Effector memory CD8-positive, alpha-beta T cell (primary cell): Measurements from ENCODE around the gene FXYD5.

Experiments used
- ATAC-seq: fragments of 150-1000 bp; cut with Tn5 transposase; replicated peaks from 2 replicates; pipeline ENCODE4 v1.10.0; 2021; ENCODE audit warnings: mild to moderate bottlenecking, moderate library complexity
- DNase-seq, 3 experiments: peaks; one replicate each; pipeline ENCODE4 v3.0.0; 2021
- H3K27ac Mint-ChIP-seq, 2 donors: one replicate each; pipeline ENCODE4 v1.8.0; 2022; ENCODE audit warnings: mild to moderate bottlenecking in 2 of 2, mixed read lengths in 2 of 2, moderate library complexity in 2 of 2
- H3K27me3 Mint-ChIP-seq, 2 donors: one replicate each; pipeline ENCODE4 v1.8.0; 2022; ENCODE audit warnings: mixed read lengths in 2 of 2
- H3K36me3 Mint-ChIP-seq: one replicate; pipeline ENCODE4 v1.8.0; 2022; ENCODE audit warnings: mild to moderate bottlenecking, moderate library complexity, mixed read lengths; ENCODE audit not compliant: insufficient read depth
- H3K4me1 Mint-ChIP-seq, 2 donors: one replicate each; pipeline ENCODE4 v1.8.0; 2022; ENCODE audit warnings: low read depth in 2 of 2, mixed read lengths in 2 of 2
- H3K4me3 Mint-ChIP-seq, 2 donors: one replicate each; pipeline ENCODE4 v1.8.0; 2022; ENCODE audit warnings: mild to moderate bottlenecking in 2 of 2, mixed read lengths in 2 of 2, moderate library complexity in 2 of 2
- H3K9me3 Mint-ChIP-seq, 2 donors: one replicate each; pipeline ENCODE4 v1.8.0; 2022; ENCODE audit warnings: mixed read lengths in 2 of 2
- total RNA-seq, 9 experiments: gene quantifications; one replicate each; lab custom pipeline; 2026; lab: John Stamatoyannopoulos, UW

Gene FXYD5
- 115 to 225 (median 148) reads per million in 9 experiments for total RNA-seq

- H3K9me3 Mint-ChIP-seq = no peaks in the 10 kb centered on the region
- ATAC-seq = peak; percentile 79
- H3K27ac Mint-ChIP-seq = peak within 1 kb of the TSS; percentile 98 to 99
- H3K27me3 Mint-ChIP-seq = no peaks in the 10 kb centered on the region
- peaks cover 35 to 49% of the 10 kb centered on the region in 2 donors for H3K4me1 Mint-ChIP-seq
- H3K36me3 Mint-ChIP-seq = peaks cover 50% of the 10 kb centered on the region
- peak; percentile 37 to 51 (median 46) for DNase-seq
- H3K4me3 Mint-ChIP-seq = peak within 1 kb of the TSS; percentile 99 to 100
Measured at GRCh38 chr19:35154525-35155406, at the start of gene FXYD5. Gene FXYD5, plus strand, starts transcription at chr19:35154735. Its CDS starts 816 bp downstream, at chr19:35155551.

DNA sequence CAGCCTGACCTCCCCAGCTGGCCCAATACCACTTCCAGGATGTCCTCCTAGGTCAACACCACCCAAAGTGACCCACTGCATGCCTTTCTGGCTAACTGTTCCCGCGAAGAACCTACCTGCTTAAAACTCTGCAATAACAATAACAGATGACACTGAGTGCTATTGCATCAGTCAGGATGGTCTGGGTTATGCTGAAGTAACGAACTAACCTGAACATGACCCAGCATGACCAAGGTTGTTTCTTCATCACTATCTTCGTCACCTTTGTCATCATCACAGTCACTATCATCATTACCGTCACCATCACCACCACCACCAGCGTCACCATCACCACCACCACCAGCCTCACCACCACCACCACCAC lies 49.5 kb upstream of the FXYD5 start:
- Mint-ChIP-seq H3K27me3 (no peaks in the 10 kb centered on the region), H3K9me3 (no peaks in the 10 kb centered on the region), H3K4me3 (no peak overlapping the region), H3K36me3 (no peaks in the 10 kb centered on the region), H3K4me1 (peaks cover 0 to 2% of the 10 kb centered on the region in 2 donors), H3K27ac (no peak overlapping the region)
- DNase-seq = no peak
- peak; percentile 8 for ATAC-seq

DNA sequence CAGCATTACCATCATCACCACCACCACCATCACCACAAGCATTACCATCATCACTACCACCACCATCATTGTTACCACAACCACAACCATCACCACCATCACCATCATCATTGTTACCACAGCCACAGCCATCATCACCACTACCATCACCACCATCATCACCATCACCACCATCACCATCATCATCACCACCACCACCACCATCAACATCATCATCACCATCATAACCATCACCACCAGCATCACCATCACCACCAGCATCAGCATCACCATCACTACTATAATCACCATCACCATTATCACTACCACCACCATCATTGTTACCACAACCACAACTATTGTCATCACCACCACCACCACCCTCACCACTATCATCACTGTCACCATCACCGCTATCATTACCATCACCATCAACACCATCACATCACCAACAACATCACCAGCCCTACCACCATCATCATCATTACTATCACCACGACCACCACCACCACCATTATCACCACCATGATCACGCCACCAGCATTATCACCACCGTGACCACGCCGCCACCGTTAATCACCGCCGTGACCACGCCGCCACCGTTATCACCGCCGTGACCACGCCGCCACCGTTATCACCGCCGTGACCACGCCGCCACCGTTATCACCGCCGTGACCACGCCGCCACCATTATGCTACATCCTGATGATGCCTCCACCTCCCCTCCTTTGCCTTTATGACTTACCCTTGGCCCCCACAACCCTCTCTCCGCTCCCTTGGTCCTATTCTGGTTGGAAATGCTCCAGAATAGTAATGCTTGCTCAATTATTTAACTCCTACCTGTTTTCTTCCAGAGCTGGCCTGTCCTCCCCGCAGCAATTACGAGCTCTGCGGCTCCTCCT lies 48.9 kb upstream of the FXYD5 start:
- DNase-seq = no peak
- Mint-ChIP-seq H3K27ac (no peak overlapping the region), H3K4me3 (no peak overlapping the region), H3K4me1 (peaks cover 0 to 2% of the 10 kb centered on the region in 2 donors), H3K36me3 (no peaks in the 10 kb centered on the region), H3K9me3 (no peaks in the 10 kb centered on the region), H3K27me3 (peaks cover 0 to 2% of the 10 kb centered on the region in 2 donors)
- ATAC-seq = peak; percentile 49

- no peaks in the 10 kb centered on the region for H3K36me3 Mint-ChIP-seq
- peaks cover 0 to 6% of the 10 kb centered on the region in 2 donors for H3K27me3 Mint-ChIP-seq
- ATAC-seq = no peak
- H3K27ac Mint-ChIP-seq = no peak overlapping the region
- peaks cover 0 to 2% of the 10 kb centered on the region in 2 donors for H3K4me1 Mint-ChIP-seq
- H3K9me3 Mint-ChIP-seq = no peaks in the 10 kb centered on the region
- no peak overlapping the region for H3K4me3 Mint-ChIP-seq
- DNase-seq = no peak
Measured at GRCh38 chr19:35106291-35106583, 48.3 kb upstream of the FXYD5 start.

GRCh38 chr19:35106898-35107541 lies 47.5 kb upstream of the FXYD5 start:
- no peak for ATAC-seq
- no peak for DNase-seq
- peaks cover 5 to 6% of the 10 kb centered on the region in 2 donors for H3K27me3 Mint-ChIP-seq
- H3K27ac Mint-ChIP-seq = peak overlapping the region in 1 of 2 donors; percentile 17
- H3K9me3 Mint-ChIP-seq = no peaks in the 10 kb centered on the region
- H3K36me3 Mint-ChIP-seq = no peaks in the 10 kb centered on the region
- H3K4me1 Mint-ChIP-seq = peaks cover 0 to 2% of the 10 kb centered on the region in 2 donors
- no peak overlapping the region for H3K4me3 Mint-ChIP-seq

DNA sequence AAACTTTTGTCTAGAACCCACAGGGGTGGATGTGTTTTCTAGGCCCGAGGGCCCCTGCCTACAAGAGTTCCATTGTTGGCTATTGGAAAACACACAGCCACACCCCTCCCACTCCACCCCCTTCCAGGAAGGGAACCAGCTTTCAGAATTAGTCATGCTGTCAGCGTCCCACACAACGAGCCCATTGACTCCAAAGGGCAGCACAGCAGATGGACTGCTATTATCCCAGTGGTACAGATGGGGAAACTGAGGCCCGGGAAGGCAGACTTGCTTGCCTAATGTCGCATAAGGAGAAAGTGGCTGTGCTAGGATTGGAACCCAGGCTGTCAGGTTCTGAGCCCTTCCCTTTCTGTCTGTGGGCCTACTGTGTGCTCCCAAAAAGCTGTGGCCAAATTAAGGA lies 47.0 kb upstream of the FXYD5 start:
- no peaks in the 10 kb centered on the region for H3K36me3 Mint-ChIP-seq
- H3K27ac Mint-ChIP-seq = peak overlapping the region in 1 of 2 donors; percentile 17
- H3K4me3 Mint-ChIP-seq = no peak overlapping the region
- DNase-seq (no peak), ATAC-seq (no peak)
- no peaks in the 10 kb centered on the region for H3K9me3 Mint-ChIP-seq
- H3K4me1 Mint-ChIP-seq = peaks cover 0 to 2% of the 10 kb centered on the region in 2 donors
- H3K27me3 Mint-ChIP-seq = peaks cover 6 to 10% of the 10 kb centered on the region in 2 donors

GRCh38 chr19:35108730-35109129 lies 45.8 kb upstream of the FXYD5 start:
- Mint-ChIP-seq H3K27ac (no peak overlapping the region), H3K4me3 (no peak overlapping the region), H3K27me3 (peaks cover 6 to 10% of the 10 kb centered on the region in 2 donors), H3K9me3 (no peaks in the 10 kb centered on the region), H3K4me1 (peaks cover 0 to 2% of the 10 kb centered on the region in 2 donors), H3K36me3 (no peaks in the 10 kb centered on the region)
- ATAC-seq (no peak), DNase-seq (no peak)

GRCh38 chr19:35109395-35110112 lies 45.0 kb upstream of the FXYD5 start:
- H3K4me1 Mint-ChIP-seq = peaks cover 2% of the 10 kb centered on the region in 2 donors
- ATAC-seq (no peak), DNase-seq (no peak)
- no peaks in the 10 kb centered on the region for H3K36me3 Mint-ChIP-seq
- H3K27me3 Mint-ChIP-seq = peaks cover 6 to 10% of the 10 kb centered on the region in 2 donors
- H3K9me3 Mint-ChIP-seq = no peaks in the 10 kb centered on the region
- no peak overlapping the region for H3K27ac Mint-ChIP-seq
- H3K4me3 Mint-ChIP-seq = no peak overlapping the region

GRCh38 chr19:35110974-35111373 lies 43.6 kb upstream of the FXYD5 start:
- Mint-ChIP-seq H3K4me1 (peaks cover 4 to 6% of the 10 kb centered on the region in 2 donors), H3K36me3 (no peaks in the 10 kb centered on the region), H3K27me3 (peaks cover 6 to 10% of the 10 kb centered on the region in 2 donors), H3K27ac (no peak overlapping the region), H3K9me3 (no peaks in the 10 kb centered on the region), H3K4me3 (no peak overlapping the region)
- DNase-seq (no peak), ATAC-seq (no peak)

DNA sequence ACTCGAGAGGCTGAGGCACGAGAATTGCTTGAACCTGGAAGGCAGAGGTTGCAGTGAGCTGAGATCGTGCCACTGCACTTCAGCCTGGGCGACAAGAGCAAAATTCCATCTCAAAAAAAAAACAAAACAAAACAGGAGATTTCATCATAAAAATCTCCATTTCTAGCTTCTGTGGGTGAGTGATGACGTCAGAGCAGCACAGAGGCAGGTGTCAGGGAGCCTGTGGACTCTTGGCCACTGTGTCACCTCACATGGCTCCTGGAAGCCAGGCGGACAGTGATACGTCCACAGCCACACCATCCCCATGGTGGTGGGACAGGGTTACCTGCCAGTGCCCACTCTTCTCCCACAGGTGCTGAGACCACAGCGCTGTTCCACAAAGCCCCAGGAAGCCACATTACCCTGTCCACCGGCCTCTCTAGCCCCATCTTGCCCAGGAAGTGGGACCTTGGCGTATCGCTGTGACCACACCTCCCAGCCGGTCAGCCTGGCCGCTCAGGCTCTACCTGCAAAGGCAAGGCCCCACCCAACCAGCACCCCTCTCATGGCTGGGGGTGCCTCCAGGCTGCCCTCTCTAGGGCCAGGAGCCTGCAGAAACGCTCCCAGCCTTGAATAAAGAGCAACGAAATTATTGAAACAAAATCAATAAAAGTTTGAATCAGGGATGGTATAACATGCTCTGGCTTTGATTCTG lies 41.4 kb upstream of the FXYD5 start:
- H3K4me3 Mint-ChIP-seq = no peak overlapping the region
- peaks cover 6 to 10% of the 10 kb centered on the region in 2 donors for H3K27me3 Mint-ChIP-seq
- ATAC-seq (no peak), DNase-seq (no peak)
- peaks cover 4 to 6% of the 10 kb centered on the region in 2 donors for H3K4me1 Mint-ChIP-seq
- no peaks in the 10 kb centered on the region for H3K9me3 Mint-ChIP-seq
- no peaks in the 10 kb centered on the region for H3K36me3 Mint-ChIP-seq
- no peak overlapping the region for H3K27ac Mint-ChIP-seq

GRCh38 chr19:35114353-35115176 lies 40.0 kb upstream of the FXYD5 start:
- Mint-ChIP-seq H3K9me3 (no peaks in the 10 kb centered on the region), H3K27me3 (peaks cover 6 to 10% of the 10 kb centered on the region in 2 donors), H3K4me1 (peaks cover 4 to 6% of the 10 kb centered on the region in 2 donors), H3K4me3 (peak overlapping the region in 1 of 2 donors; percentile 36), H3K36me3 (peaks cover 3% of the 10 kb centered on the region), H3K27ac (no peak overlapping the region)
- DNase-seq (peak; percentile 57 to 68 (median 66)), ATAC-seq (peak; percentile 89)
